Activated CD8-positive, alpha-beta T cell treated with anti-CD3 and anti-CD28 coated beads, Interleukin-2, amount 10 ng/mL, durations not matched to agents 7 days and 5 days (primary cell): Measurements from ENCODE around the gene CPVL. TPM values are rescaled to one million over a fixed set of nuclear protein-coding genes. Genes with fewer than 3 reads are reported as not detected.

Source experiments
- ATAC-seq: fragments of 150-1000 bp; cut with Tn5 transposase; one replicate; pipeline ENCODE4 v1.10.0; 2021; ENCODE audit warnings: moderate library complexity
- CTCF ChIA-PET: fragments of 350-600 bp; sonication (Branson Sonifier 250); formaldehyde crosslinking; loops from one replicate; lab custom pipeline; 2021; ENCODE audit warnings: antibody characterized with exemption; lab: Charles Lee
- POLR2A ChIA-PET: fragments of 350-600 bp; sonication (Branson Sonifier 250); formaldehyde crosslinking; loops from one replicate; lab custom pipeline; 2021; ENCODE audit warnings: antibody characterized with exemption; lab: Charles Lee
- DNase-seq: peaks from one replicate; pipeline ENCODE4 v3.0.0-alpha.2; 2020
- H3K27ac Mint-ChIP-seq: one replicate; pipeline ENCODE4 v1.8.0; 2021; ENCODE audit warnings: mild to moderate bottlenecking, mixed read lengths
- H3K27me3 Mint-ChIP-seq: one replicate; pipeline ENCODE4 v1.8.0; 2021; ENCODE audit warnings: low read depth, mixed read lengths
- H3K36me3 Mint-ChIP-seq: one replicate; pipeline ENCODE4 v1.8.0; 2021; ENCODE audit warnings: low read depth, mixed read lengths
- H3K4me1 Mint-ChIP-seq: one replicate; pipeline ENCODE4 v1.8.0; 2021; ENCODE audit warnings: low read depth, mixed read lengths
- H3K4me3 Mint-ChIP-seq: one replicate; pipeline ENCODE4 v1.8.0; 2021; ENCODE audit warnings: mild to moderate bottlenecking, mixed read lengths
- H3K9me3 Mint-ChIP-seq: one replicate; pipeline ENCODE4 v1.8.0; 2022; ENCODE audit warnings: mixed read lengths; ENCODE audit not compliant: insufficient read depth
- total RNA-seq, 2 experiments: library from RNA; stranded (reverse); gene quantifications; one replicate each; pipeline ENCODE4 v1.2.3, GENCODE V29; 2021

The CPVL gene
- total RNA-seq, 2 experiments from 2014 or later = not detected

DNA sequence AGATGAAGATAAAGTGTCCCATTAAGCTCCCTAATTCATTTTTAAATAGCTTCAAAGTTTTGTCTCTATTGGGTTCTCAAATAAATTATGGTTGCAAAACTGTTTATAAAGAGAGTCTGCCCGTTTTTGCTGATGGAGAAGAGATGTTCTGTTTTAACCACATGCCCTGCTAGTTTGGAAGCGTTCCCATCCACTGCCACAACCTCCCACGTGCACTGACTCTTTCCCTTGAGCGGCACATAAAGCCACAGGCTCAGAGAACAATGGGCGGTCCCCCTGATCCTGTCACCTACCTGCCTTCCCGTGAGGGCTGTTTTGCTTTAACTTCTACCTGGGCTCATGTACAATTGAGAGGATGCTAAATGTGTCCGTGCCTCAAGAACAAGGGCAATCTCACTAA lies 65.5 kb downstream of the CPVL start:
- POLR2A ChIA-PET = no interaction called here
- H3K9me3 Mint-ChIP-seq = no peaks in the 10 kb centered on the region
- CTCF ChIA-PET = interaction anchor here (1.4 to 1.5 kb wide), 2 partner anchors 26 to 154 kb away, joined by 4 read pairs; no protein-coding TSS in a partner anchor
- H3K36me3 Mint-ChIP-seq = no peaks in the 10 kb centered on the region
- H3K27me3 Mint-ChIP-seq = peaks cover 26% of the 10 kb centered on the region
- H3K4me3 Mint-ChIP-seq = no peak overlapping the region
- ATAC-seq (no peak), DNase-seq (no peak)
- peaks cover 12% of the 10 kb centered on the region for H3K4me1 Mint-ChIP-seq
- H3K27ac Mint-ChIP-seq = no peak overlapping the region

- no peak overlapping the region for H3K4me3 Mint-ChIP-seq
- ChIA-PET CTCF (interaction anchor here (0.7 to 0.9 kb wide), 3 partner anchors 13 to 121 kb away, joined by 3 to 4 read pairs (median 3); no protein-coding TSS in a partner anchor), POLR2A (no interaction called here)
- H3K9me3 Mint-ChIP-seq = no peaks in the 10 kb centered on the region
- ATAC-seq = no peak
- no peak overlapping the region for H3K27ac Mint-ChIP-seq
- DNase-seq = no peak
- H3K27me3 Mint-ChIP-seq = peaks cover 19% of the 10 kb centered on the region
- H3K4me1 Mint-ChIP-seq = no peaks in the 10 kb centered on the region
- H3K36me3 Mint-ChIP-seq = no peaks in the 10 kb centered on the region
These were observed 67.8 kb downstream of the CPVL start for GRCh38 chr7:29078311-29079260.

- ChIA-PET POLR2A (no interaction called here), CTCF (interaction anchor here (1.9 kb wide), 1 partner anchor 151 kb away, joined by 10 read pairs; no protein-coding TSS in a partner anchor)
- no peak overlapping the region for H3K27ac Mint-ChIP-seq
- H3K27me3 Mint-ChIP-seq = peaks cover 24% of the 10 kb centered on the region
- H3K4me1 Mint-ChIP-seq = no peaks in the 10 kb centered on the region
- H3K9me3 Mint-ChIP-seq = no peaks in the 10 kb centered on the region
- no peak overlapping the region for H3K4me3 Mint-ChIP-seq
- no peaks in the 10 kb centered on the region for H3K36me3 Mint-ChIP-seq
- DNase-seq = no peak
- ATAC-seq = no peak
These were observed 68.5 kb downstream of the CPVL start for GRCh38 chr7:29077854-29078253.

DNA sequence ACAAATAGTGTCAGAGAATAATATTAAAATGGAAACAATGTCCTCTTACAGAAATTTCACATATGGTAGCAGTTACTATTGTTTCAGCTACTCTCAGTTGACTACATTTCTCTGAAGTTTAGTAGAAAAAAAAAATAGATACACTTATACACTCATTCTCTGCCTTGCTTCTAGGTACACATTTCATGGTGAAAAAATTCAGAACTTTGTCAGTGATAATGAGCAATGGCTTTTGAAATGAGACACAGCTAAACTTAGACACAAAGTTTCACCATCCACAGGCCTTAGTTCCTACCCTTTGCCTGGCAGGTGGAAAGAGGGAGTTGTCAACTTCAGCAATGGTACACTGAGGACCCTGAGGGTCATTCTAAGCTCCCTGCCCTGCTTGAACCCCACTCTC lies 69.2 kb downstream of the CPVL start:
- Mint-ChIP-seq H3K4me1 (no peaks in the 10 kb centered on the region), H3K4me3 (no peak overlapping the region), H3K27ac (no peak overlapping the region), H3K27me3 (peaks cover 23% of the 10 kb centered on the region), H3K9me3 (no peaks in the 10 kb centered on the region), H3K36me3 (no peaks in the 10 kb centered on the region)
- ChIA-PET CTCF (interaction anchor here (1.1 to 1.9 kb wide), 3 partner anchors 29 to 155 kb away, joined by 3 to 10 read pairs (median 4); no protein-coding TSS in a partner anchor), POLR2A (no interaction called here)
- DNase-seq (no peak), ATAC-seq (no peak)

DNA sequence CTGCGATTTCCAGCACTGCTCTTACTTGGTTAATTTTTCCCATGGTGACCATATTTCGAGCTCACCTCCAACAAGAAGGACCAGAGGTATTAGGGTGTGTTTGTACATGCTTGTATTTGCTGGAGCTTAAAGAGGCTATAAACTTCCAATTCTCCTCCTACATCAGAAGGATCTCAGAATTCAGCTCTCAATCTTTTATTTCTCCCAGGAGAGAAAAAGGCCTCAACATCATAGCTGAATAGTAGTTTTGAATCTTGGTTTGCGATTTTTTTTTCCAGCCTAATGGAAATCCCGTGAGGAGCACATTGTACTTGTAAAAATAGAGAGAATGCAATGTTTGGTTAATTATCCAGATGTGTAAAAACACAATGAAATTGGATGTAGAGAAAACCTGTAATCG lies 69.7 kb downstream of the CPVL start:
- DNase-seq = no peak
- no peak overlapping the region for H3K27ac Mint-ChIP-seq
- H3K9me3 Mint-ChIP-seq = no peaks in the 10 kb centered on the region
- H3K4me1 Mint-ChIP-seq = no peaks in the 10 kb centered on the region
- H3K4me3 Mint-ChIP-seq = no peak overlapping the region
- H3K27me3 Mint-ChIP-seq = peaks cover 25% of the 10 kb centered on the region
- ATAC-seq = no peak
- ChIA-PET POLR2A (no interaction called here), CTCF (interaction anchor here (1.1 to 1.9 kb wide), 3 partner anchors 30 to 154 kb away, joined by 3 to 10 read pairs (median 4); no protein-coding TSS in a partner anchor)
- H3K36me3 Mint-ChIP-seq = no peaks in the 10 kb centered on the region

- no peak for ATAC-seq
- no peak overlapping the region for H3K4me3 Mint-ChIP-seq
- no peak overlapping the region for H3K27ac Mint-ChIP-seq
- H3K36me3 Mint-ChIP-seq = no peaks in the 10 kb centered on the region
- no peaks in the 10 kb centered on the region for H3K4me1 Mint-ChIP-seq
- ChIA-PET POLR2A (no interaction called here), CTCF (no interaction called here)
- DNase-seq = no peak
- H3K9me3 Mint-ChIP-seq = no peaks in the 10 kb centered on the region
- H3K27me3 Mint-ChIP-seq = peaks cover 22% of the 10 kb centered on the region
These were observed 70.7 kb downstream of the CPVL start for GRCh38 chr7:29075606-29076005.

DNA sequence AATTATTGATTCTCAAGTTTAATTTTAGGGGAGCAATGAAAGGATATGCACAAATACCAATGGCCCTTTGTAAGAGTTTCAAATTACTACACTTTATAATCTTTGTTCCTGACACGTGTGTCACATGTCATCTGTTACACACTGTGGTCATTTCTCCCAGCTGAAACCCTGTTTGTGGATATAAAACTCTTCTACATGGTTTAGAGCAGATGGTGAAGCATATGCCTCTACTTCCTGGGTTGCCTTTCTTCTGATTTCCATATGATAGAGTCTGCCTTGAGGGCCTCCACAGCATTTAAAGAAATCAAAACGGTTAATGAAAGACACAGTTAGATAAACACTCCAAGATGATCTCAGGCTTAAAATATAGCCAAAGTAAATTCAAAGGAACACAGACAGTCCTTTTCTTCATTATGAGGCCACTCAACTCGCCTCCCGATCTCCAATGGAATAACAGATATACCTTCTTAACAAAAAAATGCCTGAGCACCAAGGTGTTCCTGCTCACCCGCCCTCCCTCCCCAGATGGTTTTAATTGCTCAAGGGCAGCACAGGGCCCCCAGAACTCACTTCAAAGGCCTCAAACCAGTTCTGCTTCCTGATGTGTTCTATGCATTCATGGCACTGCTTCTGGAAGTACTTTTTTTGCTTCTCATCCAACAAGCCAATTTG lies 75.0 kb downstream of the CPVL start:
- Mint-ChIP-seq H3K27ac (no peak overlapping the region), H3K36me3 (no peaks in the 10 kb centered on the region), H3K4me1 (no peaks in the 10 kb centered on the region), H3K27me3 (peaks cover 10% of the 10 kb centered on the region), H3K4me3 (no peak overlapping the region), H3K9me3 (no peaks in the 10 kb centered on the region)
- DNase-seq (no peak), ATAC-seq (no peak)
- ChIA-PET POLR2A (no interaction called here), CTCF (interaction anchor here (0.8 kb wide), 1 partner anchor 9 kb away, joined by 3 read pairs; no protein-coding TSS in a partner anchor)

DNA sequence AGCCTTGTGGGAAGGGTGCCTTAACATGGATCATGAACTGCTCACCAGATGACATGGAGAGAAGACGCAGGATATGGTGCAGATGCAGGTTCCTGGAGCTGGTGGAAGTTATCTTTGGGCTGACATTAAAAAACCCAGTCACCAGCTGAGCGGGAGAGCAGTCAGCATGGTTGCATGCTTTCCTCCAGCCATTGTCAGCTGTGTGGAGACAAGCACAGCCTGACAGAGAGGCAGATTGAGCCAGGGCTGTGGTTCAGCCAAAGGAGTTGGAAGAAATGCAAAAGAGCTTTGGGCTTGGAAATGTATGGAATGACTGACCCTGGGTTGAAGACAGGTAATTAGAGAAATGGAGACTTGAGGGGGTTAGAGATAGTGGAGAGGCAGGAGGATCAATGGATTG lies 79.7 kb downstream of the CPVL start:
- DNase-seq (no peak), ATAC-seq (no peak)
- ChIA-PET CTCF (no interaction called here), POLR2A (no interaction called here)
- H3K27ac Mint-ChIP-seq = no peak overlapping the region
- no peaks in the 10 kb centered on the region for H3K36me3 Mint-ChIP-seq
- no peaks in the 10 kb centered on the region for H3K27me3 Mint-ChIP-seq
- H3K4me1 Mint-ChIP-seq = no peaks in the 10 kb centered on the region
- H3K4me3 Mint-ChIP-seq = no peak overlapping the region
- no peaks in the 10 kb centered on the region for H3K9me3 Mint-ChIP-seq

DNA sequence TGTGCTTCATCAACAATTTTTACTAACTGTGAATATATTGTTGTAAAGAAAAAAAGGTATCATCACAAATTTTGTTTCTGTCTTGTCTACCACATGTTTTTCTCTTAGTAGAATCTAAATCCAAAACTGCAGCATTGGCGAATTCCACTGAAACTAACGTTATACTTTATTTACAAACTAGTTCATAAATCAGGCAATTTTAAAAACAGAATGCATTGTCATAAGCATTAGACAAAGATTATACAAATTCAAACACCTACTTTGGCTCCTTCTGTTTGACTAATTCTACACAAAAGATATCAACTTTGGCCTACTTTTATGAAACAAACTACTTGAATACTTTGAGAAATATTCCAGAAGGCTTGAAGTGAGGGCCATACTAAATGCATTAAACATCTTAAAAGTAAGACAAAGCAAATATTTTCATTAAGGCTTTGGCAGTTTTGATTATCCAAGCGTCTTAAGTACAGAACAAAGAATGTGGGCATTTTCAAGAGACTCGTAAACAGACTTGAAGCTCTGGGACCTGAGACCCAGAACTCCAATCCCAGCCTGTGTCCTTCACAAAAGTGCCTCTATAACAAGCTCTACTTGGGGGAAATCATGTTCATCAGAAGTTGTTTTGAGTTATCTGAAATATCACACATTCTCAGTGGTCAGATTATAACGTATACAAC lies 81.0 kb downstream of the CPVL start:
- POLR2A ChIA-PET = no interaction called here
- H3K27me3 Mint-ChIP-seq = no peaks in the 10 kb centered on the region
- no peak overlapping the region for H3K27ac Mint-ChIP-seq
- H3K9me3 Mint-ChIP-seq = no peaks in the 10 kb centered on the region
- ATAC-seq (no peak), DNase-seq (no peak)
- no peaks in the 10 kb centered on the region for H3K4me1 Mint-ChIP-seq
- H3K36me3 Mint-ChIP-seq = no peaks in the 10 kb centered on the region
- CTCF ChIA-PET = no interaction called here
- no peak overlapping the region for H3K4me3 Mint-ChIP-seq

DNA sequence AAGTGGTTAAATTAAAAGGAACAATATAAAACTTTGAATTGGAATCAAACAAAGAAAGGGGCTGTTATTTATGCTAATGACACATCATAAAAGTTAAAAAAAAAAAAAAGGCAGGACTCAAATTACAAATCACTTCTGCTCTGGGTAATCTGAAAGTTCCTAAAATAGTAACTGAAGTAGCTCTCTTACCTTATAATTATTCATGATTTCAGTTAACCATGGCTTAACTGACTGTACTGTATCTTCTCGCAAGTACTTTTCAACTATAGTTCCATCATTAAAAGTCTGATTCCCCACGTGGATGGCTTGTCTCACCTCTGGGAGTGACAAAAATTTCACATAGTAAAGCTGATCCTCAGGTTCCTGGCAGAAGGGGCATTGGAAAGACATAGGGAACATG lies 82.5 kb downstream of the CPVL start:
- no peak overlapping the region for H3K27ac Mint-ChIP-seq
- ChIA-PET CTCF (no interaction called here), POLR2A (no interaction called here)
- no peaks in the 10 kb centered on the region for H3K36me3 Mint-ChIP-seq
- H3K27me3 Mint-ChIP-seq = peaks cover 3% of the 10 kb centered on the region
- DNase-seq (no peak), ATAC-seq (no peak)
- no peaks in the 10 kb centered on the region for H3K9me3 Mint-ChIP-seq
- H3K4me3 Mint-ChIP-seq = no peak overlapping the region
- H3K4me1 Mint-ChIP-seq = no peaks in the 10 kb centered on the region

- Mint-ChIP-seq H3K4me3 (no peak overlapping the region), H3K27ac (no peak overlapping the region), H3K27me3 (peaks cover 5% of the 10 kb centered on the region), H3K36me3 (no peaks in the 10 kb centered on the region), H3K4me1 (no peaks in the 10 kb centered on the region), H3K9me3 (no peaks in the 10 kb centered on the region)
- ChIA-PET CTCF (no interaction called here), POLR2A (no interaction called here)
- DNase-seq (no peak), ATAC-seq (no peak)
These were observed 83.1 kb downstream of the CPVL start for GRCh38 chr7:29063236-29063635.
